Duodenal mucosa (tissue), 2 donors: Measurements from ENCODE around the gene STAG3.
"Not testable (repeated sequence)": the region's sequence is repeated elsewhere in the genome, so short reads cannot be mapped to it uniquely, and the experiment has no call there.

Experiments
- H3K27ac ChIP-seq: one replicate; pipeline ENCODE4 v1.7.0; 2013; ENCODE audit warnings: low read depth, low read length
- H3K27me3 ChIP-seq, 2 donors: one replicate each; pipeline ENCODE4 v1.7.0; 2013; ENCODE audit warnings: low read length in 2 of 2, control low read depth in 1 of 2; ENCODE audit not compliant: insufficient read depth in 2 of 2, control insufficient read depth in 1 of 2
- H3K36me3 ChIP-seq, 2 donors: one replicate each; pipeline ENCODE4 v1.7.0; 2013; ENCODE audit warnings: low read length in 2 of 2, control low read depth in 1 of 2; ENCODE audit not compliant: insufficient read depth in 2 of 2, control insufficient read depth in 1 of 2
- H3K4me1 ChIP-seq, 2 donors: one replicate each; pipeline ENCODE4 v1.7.0; 2013; ENCODE audit warnings: low read length in 2 of 2, control low read depth in 1 of 2; ENCODE audit not compliant: insufficient read depth in 2 of 2, control insufficient read depth in 1 of 2
- H3K4me3 ChIP-seq, 2 donors: one replicate each; pipeline ENCODE4 v1.7.0; 2013; ENCODE audit warnings: low read length in 2 of 2, low read depth in 1 of 2
- H3K9ac ChIP-seq, 2 donors: one replicate each; pipeline ENCODE4 v1.7.0; 2013; ENCODE audit warnings: low read length in 2 of 2, low read depth in 1 of 2
- H3K9me3 ChIP-seq, 2 donors: one replicate each; pipeline ENCODE4 v1.7.0; 2013; ENCODE audit warnings: low read length in 2 of 2, control low read depth in 1 of 2; ENCODE audit not compliant: control insufficient read depth in 1 of 2

Gene STAG3

GRCh38 chr7:100174582-100174981 is 3.1 kb upstream of the STAG3 start:
- Histone ChIP-seq H3K9me3 (no peaks in the 10 kb centered on the region), H3K4me1 (peaks cover 0 to 10% of the 10 kb centered on the region in 2 donors), H3K9ac (no peak overlapping the region), H3K36me3 (no peaks in the 10 kb centered on the region), H3K27ac (no peak overlapping the region), H3K4me3 (no peak overlapping the region), H3K27me3 (peaks cover 3 to 17% of the 10 kb centered on the region in 2 donors)

DNA sequence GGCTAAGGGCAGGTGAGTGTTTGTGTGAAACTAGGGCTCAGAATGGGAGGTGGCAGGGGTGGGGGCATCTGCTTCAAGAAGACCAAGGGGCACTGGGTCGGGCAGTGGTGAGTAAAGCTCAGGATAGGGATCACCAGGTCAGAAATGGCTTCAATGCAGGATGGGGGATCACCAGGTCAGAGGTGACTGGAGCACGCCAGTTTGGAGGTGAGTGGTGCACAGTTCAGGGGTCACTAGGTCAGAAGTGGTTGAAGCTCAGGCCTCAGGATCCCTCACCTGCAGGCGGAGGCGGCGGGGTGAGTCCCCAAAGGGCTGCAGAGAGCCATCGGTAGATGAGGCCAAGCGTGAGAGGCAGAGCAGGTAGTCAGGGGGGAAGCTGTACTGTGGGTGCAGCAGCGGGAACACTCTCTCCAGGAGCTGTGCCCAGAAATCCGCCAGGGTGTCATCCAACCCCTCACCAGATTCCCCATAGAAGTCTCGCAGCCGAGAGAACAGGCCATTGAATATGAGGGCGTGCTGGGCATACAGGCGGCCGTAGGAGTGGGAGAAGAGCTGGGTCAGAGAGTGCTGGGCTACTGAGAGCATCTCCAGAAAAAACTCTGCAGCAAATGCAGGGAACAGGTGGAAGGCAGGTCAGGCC is 2.3 kb upstream of the STAG3 start:
- no peak overlapping the region for H3K4me3 ChIP-seq
- no peaks in the 10 kb centered on the region for H3K36me3 ChIP-seq
- H3K27me3 ChIP-seq, result peaks cover 3 to 12% of the 10 kb centered on the region in 2 donors
- no peaks in the 10 kb centered on the region for H3K9me3 ChIP-seq
- H3K4me1 ChIP-seq, result peaks cover 0 to 10% of the 10 kb centered on the region in 2 donors
- no peak overlapping the region for H3K27ac ChIP-seq
- H3K9ac ChIP-seq, result no peak overlapping the region

DNA sequence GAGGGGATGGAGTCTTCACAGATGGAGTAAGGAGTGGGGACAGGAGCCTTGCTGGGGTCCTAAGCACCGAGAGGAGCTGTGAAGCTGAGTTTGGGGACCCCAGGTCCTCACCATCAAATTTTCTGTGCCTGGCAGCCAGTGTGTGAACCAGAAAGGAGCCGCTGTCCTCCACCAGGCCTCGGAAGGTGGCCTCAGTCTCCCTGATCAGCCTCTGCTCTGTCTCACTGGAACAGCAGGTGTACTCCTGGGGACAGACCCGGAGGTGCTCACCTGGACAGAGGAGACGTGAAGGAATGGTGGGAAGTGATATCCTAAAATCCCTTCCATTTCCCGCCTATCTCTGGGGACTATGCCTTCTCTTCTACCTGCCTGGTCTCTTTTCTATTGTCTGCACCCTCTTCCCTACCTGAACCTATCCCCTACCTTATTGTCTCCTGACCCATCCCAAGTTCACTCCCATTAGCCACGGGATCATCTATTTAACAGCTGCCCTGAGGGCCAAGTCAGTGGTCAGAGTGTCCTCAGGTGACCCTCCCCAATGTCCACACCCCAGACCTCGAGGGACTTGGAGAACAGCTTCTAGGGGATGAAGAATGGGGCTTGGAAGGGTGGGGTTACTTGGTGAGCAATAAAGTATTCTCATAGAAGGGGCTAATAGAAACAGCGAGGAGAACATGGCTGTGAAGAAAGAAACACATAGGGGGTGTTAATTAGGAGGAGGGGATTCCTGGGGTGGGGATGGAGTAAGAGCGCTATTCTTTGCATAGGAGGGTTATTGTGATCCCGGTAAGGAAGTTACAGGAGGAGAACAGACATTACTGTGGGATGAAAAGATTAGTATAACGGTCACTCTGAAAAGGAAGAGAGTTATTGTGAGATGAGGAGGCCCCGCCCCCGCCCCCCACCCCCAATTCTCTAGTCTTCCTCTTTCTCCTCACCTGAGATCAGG is 1.3 kb upstream of the STAG3 start:
- Histone ChIP-seq H3K9ac (no peak overlapping the region), H3K27ac (no peak overlapping the region), H3K36me3 (no peaks in the 10 kb centered on the region), H3K27me3 (peaks cover 0 to 4% of the 10 kb centered on the region in 2 donors), H3K4me1 (peaks cover 0 to 7% of the 10 kb centered on the region in 2 donors), H3K4me3 (peak overlapping the region; percentile 66 to 73), H3K9me3 (no peaks in the 10 kb centered on the region)

DNA sequence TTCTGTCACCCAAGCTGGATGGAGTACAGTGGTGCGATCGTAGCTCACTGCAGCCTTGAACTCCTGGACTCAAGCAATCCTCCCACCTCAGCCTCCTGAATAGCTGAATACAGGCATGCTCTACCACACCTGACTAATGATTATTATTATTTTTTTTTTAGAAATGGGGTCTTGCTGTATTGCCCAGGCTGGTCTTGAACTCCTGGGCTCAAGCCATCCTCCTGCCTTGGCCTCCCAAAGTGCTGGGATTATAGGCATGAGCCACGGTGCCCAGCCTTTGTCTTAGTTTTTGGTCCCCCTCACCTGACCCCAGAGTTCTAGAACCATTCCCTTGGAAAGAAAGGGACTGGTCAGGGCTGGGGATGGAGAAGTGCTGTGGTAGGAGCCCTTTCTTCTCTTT is 2.4 kb downstream of the STAG3 start:
- H3K4me3 ChIP-seq, H3K27ac ChIP-seq, H3K36me3 ChIP-seq, H3K4me1 ChIP-seq, H3K9ac ChIP-seq, H3K27me3 ChIP-seq, H3K9me3 ChIP-seq: not testable (repeated sequence)

GRCh38 chr7:100182616-100183015 is 4.9 kb downstream of the STAG3 start:
- H3K36me3 ChIP-seq, H3K27me3 ChIP-seq, H3K9ac ChIP-seq, H3K9me3 ChIP-seq, H3K4me1 ChIP-seq, H3K4me3 ChIP-seq, H3K27ac ChIP-seq: not testable (repeated sequence)

DNA sequence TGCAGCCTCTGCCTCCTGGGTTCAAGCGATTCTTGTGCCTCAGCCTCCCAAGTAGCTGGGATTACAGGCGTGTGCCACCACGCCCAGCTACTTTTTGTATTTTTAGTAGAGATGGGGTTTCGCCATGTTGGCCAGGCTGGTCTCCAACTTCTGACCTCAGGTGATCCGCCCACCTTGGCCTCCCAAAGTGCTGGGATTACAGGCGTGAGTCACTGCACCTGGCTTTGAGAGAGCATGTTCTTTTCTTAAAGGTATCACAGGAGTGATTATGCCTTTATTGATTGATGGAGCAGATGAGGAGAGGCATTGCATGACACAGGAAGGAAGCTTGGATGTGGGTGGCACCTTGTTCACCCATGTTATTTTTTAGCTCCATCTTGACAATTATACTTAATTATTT is 5.4 kb downstream of the STAG3 start:
- not testable (repeated sequence) for H3K4me3 ChIP-seq, H3K9me3 ChIP-seq, H3K9ac ChIP-seq, H3K4me1 ChIP-seq, H3K27me3 ChIP-seq, H3K27ac ChIP-seq, H3K36me3 ChIP-seq

- Histone ChIP-seq H3K36me3 (no peaks in the 10 kb centered on the region), H3K9me3 (no peaks in the 10 kb centered on the region), H3K27me3 (no peaks in the 10 kb centered on the region), H3K4me3 (no peak overlapping the region), H3K4me1 (no peaks in the 10 kb centered on the region), H3K27ac (no peak overlapping the region), H3K9ac (no peak overlapping the region)
These were observed 8.0 kb downstream of the STAG3 start for GRCh38 chr7:100185726-100186125.

DNA sequence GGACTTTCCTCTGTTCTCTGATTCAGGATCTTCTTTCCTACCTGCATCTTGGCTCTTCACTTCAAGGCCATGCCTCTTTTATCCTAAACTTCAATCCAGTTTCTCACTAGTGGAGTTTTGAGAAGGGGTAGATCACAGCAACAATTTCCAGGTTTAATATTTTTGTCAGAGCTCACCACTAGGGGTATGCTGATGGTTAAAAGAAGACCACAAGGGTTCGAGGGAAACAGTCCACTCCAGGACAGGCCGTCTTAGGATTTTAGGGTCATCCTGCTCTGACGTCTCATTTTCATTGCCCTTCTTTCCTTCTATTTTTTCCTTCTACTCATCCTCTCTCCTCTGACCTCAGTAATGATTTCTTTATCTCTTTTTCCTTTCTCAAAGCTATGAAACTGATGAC is 11.3 kb downstream of the STAG3 start:
- Histone ChIP-seq H3K4me3 (no peak overlapping the region), H3K27me3 (no peaks in the 10 kb centered on the region), H3K4me1 (no peaks in the 10 kb centered on the region), H3K9me3 (no peaks in the 10 kb centered on the region), H3K27ac (no peak overlapping the region), H3K9ac (no peak overlapping the region), H3K36me3 (no peaks in the 10 kb centered on the region)

- no peaks in the 10 kb centered on the region for H3K36me3 ChIP-seq
- H3K9me3 ChIP-seq, result no peaks in the 10 kb centered on the region
- H3K27me3 ChIP-seq, result no peaks in the 10 kb centered on the region
- no peak overlapping the region for H3K9ac ChIP-seq
- no peak overlapping the region for H3K4me3 ChIP-seq
- no peak overlapping the region for H3K27ac ChIP-seq
- H3K4me1 ChIP-seq, result no peaks in the 10 kb centered on the region
These were observed 12.5 kb downstream of the STAG3 start for GRCh38 chr7:100190048-100190711.

DNA sequence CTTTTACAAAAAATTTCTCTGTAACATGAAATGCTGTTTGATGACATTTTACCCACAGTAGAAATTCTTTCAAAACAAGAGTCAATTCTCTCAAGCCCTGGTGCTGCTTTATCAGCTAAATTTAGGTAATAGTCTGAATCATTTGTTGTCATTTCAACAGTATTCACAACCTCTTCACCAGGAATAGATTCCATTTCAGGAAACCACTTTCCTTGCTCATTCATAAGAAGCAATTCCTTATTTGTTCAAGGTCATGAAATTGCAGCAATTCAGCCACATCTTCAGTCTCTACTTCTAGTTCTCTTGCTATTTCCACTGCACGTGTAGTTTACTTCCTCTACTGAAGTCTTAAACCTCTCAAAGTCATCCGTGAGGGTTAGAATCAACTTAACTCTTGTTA is 14.1 kb downstream of the STAG3 start:
- H3K27me3 ChIP-seq, result no peaks in the 10 kb centered on the region
- H3K36me3 ChIP-seq, result no peaks in the 10 kb centered on the region
- no peak overlapping the region for H3K9ac ChIP-seq
- H3K9me3 ChIP-seq, result no peaks in the 10 kb centered on the region
- no peak overlapping the region for H3K27ac ChIP-seq
- no peaks in the 10 kb centered on the region for H3K4me1 ChIP-seq
- no peak overlapping the region for H3K4me3 ChIP-seq
